ENCODE data around the gene SESTD1.

GRCh38 chr2:179129574-179130238 is 134.9 kb downstream of the SESTD1 start:
- TF ChIP-seq POLR2A (IDR thresholded peaks at IDR 0.05): no peak
- TF ChIP-seq, protein P1, sequence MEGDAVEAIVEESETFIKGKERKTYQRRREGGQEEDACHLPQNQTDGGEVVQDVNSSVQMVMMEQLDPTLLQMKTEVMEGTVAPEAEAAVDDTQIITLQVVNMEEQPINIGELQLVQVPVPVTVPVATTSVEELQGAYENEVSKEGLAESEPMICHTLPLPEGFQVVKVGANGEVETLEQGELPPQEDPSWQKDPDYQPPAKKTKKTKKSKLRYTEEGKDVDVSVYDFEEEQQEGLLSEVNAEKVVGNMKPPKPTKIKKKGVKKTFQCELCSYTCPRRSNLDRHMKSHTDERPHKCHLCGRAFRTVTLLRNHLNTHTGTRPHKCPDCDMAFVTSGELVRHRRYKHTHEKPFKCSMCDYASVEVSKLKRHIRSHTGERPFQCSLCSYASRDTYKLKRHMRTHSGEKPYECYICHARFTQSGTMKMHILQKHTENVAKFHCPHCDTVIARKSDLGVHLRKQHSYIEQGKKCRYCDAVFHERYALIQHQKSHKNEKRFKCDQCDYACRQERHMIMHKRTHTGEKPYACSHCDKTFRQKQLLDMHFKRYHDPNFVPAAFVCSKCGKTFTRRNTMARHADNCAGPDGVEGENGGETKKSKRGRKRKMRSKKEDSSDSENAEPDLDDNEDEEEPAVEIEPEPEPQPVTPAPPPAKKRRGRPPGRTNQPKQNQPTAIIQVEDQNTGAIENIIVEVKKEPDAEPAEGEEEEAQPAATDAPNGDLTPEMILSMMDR (IDR thresholded peaks at IDR 0.05): peak in 1 of 3 donors; percentile 25
